ENCODE data around the gene ITPR1. TPM values are rescaled to one million over a fixed set of nuclear protein-coding genes. Genes with fewer than 3 reads are reported as not detected.

The ITPR1 gene
- total RNA-seq, 1 donor from 2014 or later: 6.7 TPM

DNA sequence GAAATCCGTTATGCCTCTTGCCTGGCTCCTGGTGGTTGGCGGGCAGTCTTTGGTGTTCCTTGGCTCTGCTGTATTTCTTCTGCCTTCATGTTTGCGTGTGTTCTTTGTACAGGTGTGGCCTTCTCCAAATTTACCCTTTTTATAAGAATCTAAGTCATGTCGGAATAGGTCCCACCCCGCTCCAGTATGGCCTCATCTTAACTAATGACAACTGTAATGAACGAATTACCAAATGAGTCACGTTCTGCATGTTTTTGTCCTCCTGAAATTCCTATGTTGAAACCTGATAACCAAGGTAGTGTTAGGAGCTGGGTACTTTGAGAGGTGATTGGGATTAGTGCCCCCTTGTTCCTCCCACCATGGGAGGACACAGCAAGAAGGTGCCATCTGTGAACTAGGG lies 71.1 kb downstream of the ITPR1 start:
- Histone ChIP-seq H3K9ac (ENCODE audit: low read length) (no peak overlapping the region), H3K79me2 (ENCODE audit: insufficient read depth, low read length) (no peaks in the 10 kb centered on the region), H3K36me3 (ENCODE audit: insufficient read depth, low read length) (no peaks in the 10 kb centered on the region), H4K20me1 (ENCODE audit: insufficient read depth, low read length) (no peaks in the 10 kb centered on the region), H3K4me3 (ENCODE audit: insufficient read depth, low read depth, low read length) (no peak overlapping the region), H3K9me3 (ENCODE audit: insufficient read depth, low read depth, low read length) (no peaks in the 10 kb centered on the region), H3K4me2 (ENCODE audit: low read length) (no peak overlapping the region), H3K4me1 (ENCODE audit: insufficient read depth, low read length) (no peaks in the 10 kb centered on the region), H2AFZ (ENCODE audit: low read depth, low read length) (no peak overlapping the region), H3K27me3 (ENCODE audit: insufficient read depth, low read length) (no peaks in the 10 kb centered on the region), H3K27ac (ENCODE audit: low read depth, low read length) (no peak overlapping the region)
- H3K4me3 Mint-ChIP-seq (ENCODE audit: unreplicated experiment): no peak overlapping the region
- TF ChIP-seq, protein P1, sequence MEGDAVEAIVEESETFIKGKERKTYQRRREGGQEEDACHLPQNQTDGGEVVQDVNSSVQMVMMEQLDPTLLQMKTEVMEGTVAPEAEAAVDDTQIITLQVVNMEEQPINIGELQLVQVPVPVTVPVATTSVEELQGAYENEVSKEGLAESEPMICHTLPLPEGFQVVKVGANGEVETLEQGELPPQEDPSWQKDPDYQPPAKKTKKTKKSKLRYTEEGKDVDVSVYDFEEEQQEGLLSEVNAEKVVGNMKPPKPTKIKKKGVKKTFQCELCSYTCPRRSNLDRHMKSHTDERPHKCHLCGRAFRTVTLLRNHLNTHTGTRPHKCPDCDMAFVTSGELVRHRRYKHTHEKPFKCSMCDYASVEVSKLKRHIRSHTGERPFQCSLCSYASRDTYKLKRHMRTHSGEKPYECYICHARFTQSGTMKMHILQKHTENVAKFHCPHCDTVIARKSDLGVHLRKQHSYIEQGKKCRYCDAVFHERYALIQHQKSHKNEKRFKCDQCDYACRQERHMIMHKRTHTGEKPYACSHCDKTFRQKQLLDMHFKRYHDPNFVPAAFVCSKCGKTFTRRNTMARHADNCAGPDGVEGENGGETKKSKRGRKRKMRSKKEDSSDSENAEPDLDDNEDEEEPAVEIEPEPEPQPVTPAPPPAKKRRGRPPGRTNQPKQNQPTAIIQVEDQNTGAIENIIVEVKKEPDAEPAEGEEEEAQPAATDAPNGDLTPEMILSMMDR (IDR thresholded peaks at IDR 0.05; ENCODE audit: insufficient read depth, low read depth, low read length): no peak
- no peak for TF ChIP-seq EZH2 (IDR thresholded peaks at IDR 0.05; ENCODE audit: insufficient read depth, low read length)
- no peaks in the 10 kb centered on the region for H3K36me3 Mint-ChIP-seq (ENCODE audit: low read depth, unreplicated experiment)
- no peaks in the 10 kb centered on the region for H3K27me3 Mint-ChIP-seq (ENCODE audit: low read depth, unreplicated experiment)
- H3K9me3 Mint-ChIP-seq (ENCODE audit: unreplicated experiment): peaks cover 2% of the 10 kb centered on the region
- FAIRE-seq (no peak), DNase-seq (ENCODE audit: low read depth) (no peak)
- H3K27ac Mint-ChIP-seq (ENCODE audit: unreplicated experiment): no peak overlapping the region
- peaks cover 2% of the 10 kb centered on the region for H3K4me1 Mint-ChIP-seq (ENCODE audit: low read depth, unreplicated experiment)

- no peak overlapping the region for H3K27ac Mint-ChIP-seq (ENCODE audit: unreplicated experiment)
- Histone ChIP-seq H3K27ac (ENCODE audit: low read depth, low read length) (no peak overlapping the region), H3K9me3 (ENCODE audit: insufficient read depth, low read depth, low read length) (no peaks in the 10 kb centered on the region), H3K79me2 (ENCODE audit: insufficient read depth, low read length) (no peaks in the 10 kb centered on the region), H3K4me2 (ENCODE audit: low read length) (no peak overlapping the region), H3K27me3 (ENCODE audit: insufficient read depth, low read length) (no peaks in the 10 kb centered on the region), H3K4me3 (ENCODE audit: insufficient read depth, low read depth, low read length) (no peak overlapping the region), H3K9ac (ENCODE audit: low read length) (no peak overlapping the region), H3K4me1 (ENCODE audit: insufficient read depth, low read length) (no peaks in the 10 kb centered on the region), H3K36me3 (ENCODE audit: insufficient read depth, low read length) (no peaks in the 10 kb centered on the region), H4K20me1 (ENCODE audit: insufficient read depth, low read length) (no peaks in the 10 kb centered on the region), H2AFZ (ENCODE audit: low read depth, low read length) (no peak overlapping the region)
- H3K27me3 Mint-ChIP-seq (ENCODE audit: low read depth, unreplicated experiment): no peaks in the 10 kb centered on the region
- peaks cover 2% of the 10 kb centered on the region for H3K4me1 Mint-ChIP-seq (ENCODE audit: low read depth, unreplicated experiment)
- FAIRE-seq: no peak
- H3K9me3 Mint-ChIP-seq (ENCODE audit: unreplicated experiment): peaks cover 2% of the 10 kb centered on the region
- H3K4me3 Mint-ChIP-seq (ENCODE audit: unreplicated experiment): no peak overlapping the region
- no peaks in the 10 kb centered on the region for H3K36me3 Mint-ChIP-seq (ENCODE audit: low read depth, unreplicated experiment)
- DNase-seq (ENCODE audit: low read depth): no peak
- TF ChIP-seq, protein P1 (IDR thresholded peaks at IDR 0.05; ENCODE audit: insufficient read depth, low read depth, low read length): no peak
Observed at GRCh38 chr3:4564928-4565586, 71.9 kb downstream of the ITPR1 start.

GRCh38 chr3:4565809-4566501 lies 72.8 kb downstream of the ITPR1 start:
- Histone ChIP-seq H3K27me3 (ENCODE audit: insufficient read depth, low read length) (no peaks in the 10 kb centered on the region), H3K4me3 (ENCODE audit: insufficient read depth, low read depth, low read length) (no peak overlapping the region), H4K20me1 (ENCODE audit: insufficient read depth, low read length) (no peaks in the 10 kb centered on the region), H2AFZ (ENCODE audit: low read depth, low read length) (no peak overlapping the region), H3K36me3 (ENCODE audit: insufficient read depth, low read length) (no peaks in the 10 kb centered on the region), H3K79me2 (ENCODE audit: insufficient read depth, low read length) (no peaks in the 10 kb centered on the region), H3K9ac (ENCODE audit: low read length) (no peak overlapping the region), H3K4me1 (ENCODE audit: insufficient read depth, low read length) (no peaks in the 10 kb centered on the region), H3K4me2 (ENCODE audit: low read length) (no peak overlapping the region), H3K9me3 (ENCODE audit: insufficient read depth, low read depth, low read length) (no peaks in the 10 kb centered on the region), H3K27ac (ENCODE audit: low read depth, low read length) (no peak overlapping the region)
- Mint-ChIP-seq H3K9me3 (ENCODE audit: unreplicated experiment) (peaks cover 2% of the 10 kb centered on the region), H3K4me3 (ENCODE audit: unreplicated experiment) (no peak overlapping the region), H3K27me3 (ENCODE audit: low read depth, unreplicated experiment) (no peaks in the 10 kb centered on the region), H3K4me1 (ENCODE audit: low read depth, unreplicated experiment) (peaks cover 2% of the 10 kb centered on the region), H3K36me3 (ENCODE audit: low read depth, unreplicated experiment) (no peaks in the 10 kb centered on the region), H3K27ac (ENCODE audit: unreplicated experiment) (no peak overlapping the region)
- DNase-seq (ENCODE audit: low read depth) (no peak), FAIRE-seq (no peak)
- no peak for TF ChIP-seq EZH2 (IDR thresholded peaks at IDR 0.05; ENCODE audit: insufficient read depth, low read length)
- TF ChIP-seq, protein P1 (IDR thresholded peaks at IDR 0.05; ENCODE audit: insufficient read depth, low read depth, low read length): no peak
